Measurements from ENCODE around the gene VSTM2B. TPM values are rescaled to one million over a fixed set of nuclear protein-coding genes. Genes with fewer than 3 reads are reported as not detected.

The VSTM2B gene
- total and polyA plus RNA-seq, 2 of the 13 experiments (the other 11 are each of a cell fraction or from before 2014, with no cell fraction given) = not detected

DNA sequence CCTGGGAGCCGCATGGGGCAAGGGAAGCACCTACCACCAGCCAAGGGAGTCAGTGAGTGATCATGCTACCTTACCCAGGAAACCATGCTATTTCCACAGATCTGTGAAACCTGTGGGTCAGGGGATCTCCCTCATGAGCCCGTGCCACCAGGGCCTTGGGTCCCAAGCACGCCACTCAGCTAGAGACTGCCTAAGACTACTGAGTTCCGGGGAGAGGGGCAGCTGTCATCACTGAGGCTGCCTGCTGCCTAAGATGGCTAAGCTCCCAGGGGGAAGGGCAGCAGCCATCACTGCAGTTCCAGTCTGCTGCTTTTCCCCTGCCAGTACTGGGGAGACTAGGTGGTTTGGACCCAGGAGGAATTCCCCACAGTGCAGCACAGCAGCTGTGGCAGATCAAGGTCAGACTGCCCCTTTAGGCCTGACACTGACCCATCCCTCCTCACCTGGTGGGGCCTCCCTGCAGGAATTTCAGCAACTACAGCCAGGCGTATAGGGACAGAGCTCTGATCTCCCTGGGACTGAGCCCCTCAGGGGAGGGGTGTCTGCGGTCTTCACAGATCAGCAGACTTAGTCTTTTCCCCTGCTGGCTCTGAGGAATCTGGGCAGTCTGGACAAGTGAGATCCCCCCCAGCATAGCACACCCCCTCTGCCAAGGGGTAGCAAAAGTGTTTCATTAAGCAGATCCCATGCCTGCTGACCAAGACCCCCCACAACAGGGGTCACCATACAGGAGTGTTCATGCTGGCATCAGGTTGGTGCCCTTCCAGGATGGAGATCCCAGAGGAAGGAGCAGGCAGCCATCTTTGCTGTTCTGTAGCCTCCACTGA is 26.9 kb downstream of the VSTM2B start:
- peaks cover 15% of the 10 kb centered on the region for H3K9me3 ChIP-seq (ENCODE audit: low read length)
- H3K27me3 ChIP-seq (ENCODE audit: control insufficient read depth in 1 of 2, insufficient read depth in 2 of 2, low read length in 2 of 2) = no peaks in the 10 kb centered on the region
- CTCF ChIA-PET (ENCODE audit: low intra/inter-chr PET ratio, low total read pairs) = no interaction called here
- H3K79me2 ChIP-seq (ENCODE audit: insufficient read depth, low read length) = no peaks in the 10 kb centered on the region
- FAIRE-seq = no peak
- no peaks in the 10 kb centered on the region for H3K36me3 ChIP-seq (replicated peaks in 1 of 2; ENCODE audit: control insufficient read depth in 1 of 2, insufficient read depth in 2 of 2, low read length in 2 of 2)
- H3K4me1 ChIP-seq (ENCODE audit: insufficient read depth, low read length) = no peaks in the 10 kb centered on the region
- no peak overlapping the region for H3K27ac ChIP-seq (ENCODE audit: extremely low read length, insufficient read depth, low read length)
- H3K4me2 ChIP-seq (ENCODE audit: low read depth, low read length) = no peak overlapping the region
- intact Hi-C loops (cut with micrococcal nuclease; ENCODE audit: unreplicated experiment) = no loop called here
- in situ Hi-C loops (cut with HindIII; ENCODE audit: extremely low pct_ligation_motif_present, low pct_unique_long_range_greater_than_20kb) = no loop called here
- no peak for ATAC-seq
- no peak for DNase-seq (ENCODE audit: low spot score)
- no peak overlapping the region for H3K9ac ChIP-seq (ENCODE audit: insufficient read depth, low read depth, low read length)
- H3K4me3 ChIP-seq (replicated peaks in 1 of 3; ENCODE audit: insufficient read depth in 1 of 3, low read depth in 2 of 3, low read length in 3 of 3) = no peak overlapping the region
- BruUV-seq (replicated peaks) = no TSS peak
- H2AFZ ChIP-seq (ENCODE audit: low read length) = no peak overlapping the region
- no peaks in the 10 kb centered on the region for H4K20me1 ChIP-seq (ENCODE audit: insufficient read depth, low read length)
- POLR2A ChIA-PET = no interaction called here
- no peak for TF ChIP-seq HOXA3 (CRISPR knock-in tag; IDR thresholded peaks at IDR 0.05)
- no peak for TF ChIP-seq ZNF329 (CRISPR knock-in tag; IDR thresholded peaks at IDR 0.05; ENCODE audit: low read depth)
- TF ChIP-seq PTBP1 (IDR thresholded peaks at IDR 0.05; ENCODE audit: low read depth, low read length, poor library complexity, severe bottlenecking) = no peak
- no peak for TF ChIP-seq MBD4 (IDR thresholded peaks at IDR 0.05; ENCODE audit: borderline replicate concordance, low read length)
- no peak for TF ChIP-seq ZNF350 (CRISPR knock-in tag; IDR thresholded peaks at IDR 0.05; ENCODE audit: borderline replicate concordance, low read depth)
- no peak for TF ChIP-seq ZFP41 (CRISPR knock-in tag; IDR thresholded peaks at IDR 0.05; ENCODE audit: borderline replicate concordance)
- TF ChIP-seq JARID2 (CRISPR knock-in tag; IDR thresholded peaks at IDR 0.05; ENCODE audit: insufficient replicate concordance) = no peak
- TF ChIP-seq MED13 (CRISPR knock-in tag; IDR thresholded peaks at IDR 0.05) = no peak
- TF ChIP-seq, protein P1, sequence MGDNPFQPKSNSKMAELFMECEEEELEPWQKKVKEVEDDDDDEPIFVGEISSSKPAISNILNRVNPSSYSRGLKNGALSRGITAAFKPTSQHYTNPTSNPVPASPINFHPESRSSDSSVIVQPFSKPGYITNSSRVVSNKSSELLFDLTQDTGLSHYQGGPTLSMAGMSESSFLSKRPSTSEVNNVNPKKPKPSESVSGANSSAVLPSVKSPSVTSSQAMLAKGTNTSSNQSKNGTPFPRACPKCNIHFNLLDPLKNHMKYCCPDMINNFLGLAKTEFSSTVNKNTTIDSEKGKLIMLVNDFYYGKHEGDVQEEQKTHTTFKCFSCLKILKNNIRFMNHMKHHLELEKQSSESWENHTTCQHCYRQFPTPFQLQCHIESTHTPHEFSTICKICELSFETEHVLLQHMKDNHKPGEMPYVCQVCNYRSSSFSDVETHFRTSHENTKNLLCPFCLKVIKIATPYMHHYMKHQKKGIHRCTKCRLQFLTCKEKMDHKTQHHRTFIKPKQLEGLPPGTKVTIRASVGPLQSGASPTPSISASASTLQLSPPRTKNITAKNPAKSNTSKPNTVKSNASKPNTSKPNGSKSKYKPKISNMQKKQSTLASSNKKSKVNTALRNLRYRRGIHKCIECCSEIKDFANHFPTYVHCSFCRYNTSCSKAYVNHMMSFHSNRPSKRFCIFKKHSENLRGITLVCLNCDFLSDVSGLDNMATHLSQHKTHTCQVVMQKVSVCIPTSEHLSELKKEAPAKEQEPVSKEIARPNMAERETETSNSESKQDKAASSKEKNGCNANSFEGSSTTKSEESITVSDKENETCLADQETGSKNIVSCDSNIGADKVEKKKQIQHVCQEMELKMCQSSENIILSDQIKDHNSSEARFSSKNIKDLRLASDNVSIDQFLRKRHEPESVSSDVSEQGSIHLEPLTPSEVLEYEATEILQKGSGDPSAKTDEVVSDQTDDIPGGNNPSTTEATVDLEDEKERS (CRISPR knock-in tag; IDR thresholded peaks at IDR 0.05) = no peak
- no peak for TF ChIP-seq NR2F1 (CRISPR knock-in tag; IDR thresholded peaks at IDR 0.05)
- TF ChIP-seq MEIS1 (CRISPR knock-in tag; IDR thresholded peaks at IDR 0.05; ENCODE audit: borderline replicate concordance) = no peak
- TF ChIP-seq MXD4 (CRISPR knock-in tag; IDR thresholded peaks at IDR 0.05) = no peak
- TF ChIP-seq ZNF644 (CRISPR knock-in tag; IDR thresholded peaks at IDR 0.05; ENCODE audit: low read depth) = no peak
- WGBS (ENCODE audit: low lambda C conversion rate) = 40% methylated on average over 2 of the region's 6 CpGs
